ENCODE results near the gene PRDM7. TPM values are rescaled to one million over a fixed set of nuclear protein-coding genes. Genes with fewer than 3 reads are reported as not detected.

The PRDM7 gene
- total RNA-seq, 1 experiment from 2014 or later: not detected

DNA sequence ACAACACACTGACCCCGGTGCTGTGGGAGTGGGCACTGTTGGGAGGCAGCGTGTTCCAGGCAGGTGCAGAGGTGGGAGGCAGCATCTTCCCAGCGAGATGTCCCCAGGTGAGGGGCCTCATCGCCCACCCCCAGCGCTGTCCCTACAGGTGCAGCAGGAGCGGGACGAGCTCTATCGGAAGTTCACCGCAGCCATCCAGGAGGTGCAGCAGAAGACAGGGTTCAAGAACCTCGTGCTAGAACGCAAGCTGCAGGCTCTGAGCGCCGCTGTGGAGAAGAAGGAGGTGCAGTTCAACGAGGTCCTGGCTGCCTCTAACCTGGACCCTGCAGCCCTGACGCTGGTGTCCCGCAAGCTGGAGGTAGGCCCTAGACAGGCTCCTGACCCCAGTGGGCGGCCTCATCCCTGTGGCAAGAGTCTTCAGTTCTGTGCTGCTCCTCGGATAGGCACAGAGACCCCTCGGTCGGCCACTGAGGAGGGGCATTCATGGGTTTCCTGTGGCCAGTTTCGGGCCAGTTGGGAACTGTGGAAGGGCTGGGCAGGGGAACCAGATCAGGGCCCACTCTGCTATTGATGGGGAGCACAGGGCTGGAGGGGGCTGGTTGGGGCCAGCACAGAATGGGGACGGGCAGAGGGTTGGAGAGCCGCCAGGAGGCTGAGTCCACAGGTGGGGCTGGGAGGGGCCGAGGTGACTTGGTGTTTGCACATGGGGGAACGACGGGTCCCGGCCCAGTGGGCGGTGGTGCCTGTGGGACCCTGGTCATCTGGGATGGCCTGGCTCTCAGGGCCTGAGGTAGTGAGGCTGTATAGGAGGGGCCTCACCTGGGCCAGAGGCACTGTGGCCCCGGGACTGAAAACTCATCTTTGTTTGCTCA is 36.7 kb downstream of the PRDM7 start:
- POLR2A ChIA-PET (ENCODE audit: unreplicated experiment): no interaction called here
- Histone ChIP-seq H2AFZ (ENCODE audit: low read length) (no peak overlapping the region), H3K27me3 (ENCODE audit: low read length) (no peaks in the 10 kb centered on the region), H3K4me1 (ENCODE audit: insufficient read depth, low read length) (peaks cover 18% of the 10 kb centered on the region), H3K79me2 (ENCODE audit: low read length) (no peaks in the 10 kb centered on the region), H3F3A (ENCODE audit: low read length, unreplicated experiment) (no peaks in the 10 kb centered on the region), H4K20me1 (ENCODE audit: low read length) (peaks cover 4% of the 10 kb centered on the region), H3K9ac (ENCODE audit: low read length) (no peak overlapping the region), H3K27ac (ENCODE audit: low read length) (no peak overlapping the region), H3K9me3 (ENCODE audit: low read length) (no peaks in the 10 kb centered on the region), H3K4me2 (ENCODE audit: low read length) (no peak overlapping the region), H3K4me3 (ENCODE audit: low read length) (no peak overlapping the region), H3K36me3 (ENCODE audit: low read depth, low read length) (no peaks in the 10 kb centered on the region; the same call in 1 of the 2 replicates), H3K9me2 (replicated peaks; ENCODE audit: low read length) (no peaks in the 10 kb centered on the region)
- no TSS peak for BruUV-seq (replicated peaks)
- CTCF ChIA-PET: no interaction called here
- TF ChIP-seq EZH2 (IDR thresholded peaks at IDR 0.05; ENCODE audit: low read length, unreplicated experiment) (no peak), EZH2phosphoT487 (IDR thresholded peaks at IDR 0.05; ENCODE audit: borderline replicate concordance, low read length) (no peak)
- TF ChIP-seq, protein P1, sequence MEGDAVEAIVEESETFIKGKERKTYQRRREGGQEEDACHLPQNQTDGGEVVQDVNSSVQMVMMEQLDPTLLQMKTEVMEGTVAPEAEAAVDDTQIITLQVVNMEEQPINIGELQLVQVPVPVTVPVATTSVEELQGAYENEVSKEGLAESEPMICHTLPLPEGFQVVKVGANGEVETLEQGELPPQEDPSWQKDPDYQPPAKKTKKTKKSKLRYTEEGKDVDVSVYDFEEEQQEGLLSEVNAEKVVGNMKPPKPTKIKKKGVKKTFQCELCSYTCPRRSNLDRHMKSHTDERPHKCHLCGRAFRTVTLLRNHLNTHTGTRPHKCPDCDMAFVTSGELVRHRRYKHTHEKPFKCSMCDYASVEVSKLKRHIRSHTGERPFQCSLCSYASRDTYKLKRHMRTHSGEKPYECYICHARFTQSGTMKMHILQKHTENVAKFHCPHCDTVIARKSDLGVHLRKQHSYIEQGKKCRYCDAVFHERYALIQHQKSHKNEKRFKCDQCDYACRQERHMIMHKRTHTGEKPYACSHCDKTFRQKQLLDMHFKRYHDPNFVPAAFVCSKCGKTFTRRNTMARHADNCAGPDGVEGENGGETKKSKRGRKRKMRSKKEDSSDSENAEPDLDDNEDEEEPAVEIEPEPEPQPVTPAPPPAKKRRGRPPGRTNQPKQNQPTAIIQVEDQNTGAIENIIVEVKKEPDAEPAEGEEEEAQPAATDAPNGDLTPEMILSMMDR (conservative IDR thresholded peaks at IDR 0.05; ENCODE audit: low read depth, low read length): no peak
- no peak for ATAC-seq
- intact Hi-C loops (cut with micrococcal nuclease): no loop called here
- DNase-seq: no peak

DNA sequence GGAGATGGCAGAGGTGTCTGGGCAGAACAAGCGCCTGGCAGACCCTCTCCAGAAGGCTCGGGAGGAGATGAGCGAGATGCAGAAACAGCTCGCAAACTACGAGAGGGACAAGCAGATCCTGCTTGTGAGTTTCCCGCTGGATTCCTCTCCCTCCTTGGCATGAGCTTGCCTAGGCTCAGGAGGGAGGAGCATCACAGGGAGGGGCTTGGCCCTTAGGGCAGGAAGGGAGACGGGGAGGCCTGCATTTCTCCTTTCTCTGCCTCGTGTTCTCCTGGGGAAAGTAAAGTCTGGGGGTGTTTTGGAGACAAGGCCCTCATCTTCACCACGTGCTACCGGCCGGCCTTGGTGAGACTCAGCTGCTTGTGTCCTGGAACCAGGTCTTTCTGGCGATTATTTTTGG is 39.9 kb downstream of the PRDM7 start:
- Histone ChIP-seq H3K79me2 (ENCODE audit: low read length) (no peaks in the 10 kb centered on the region), H3K9ac (ENCODE audit: low read length) (no peak overlapping the region), H3F3A (ENCODE audit: low read length, unreplicated experiment) (no peaks in the 10 kb centered on the region), H3K4me1 (ENCODE audit: insufficient read depth, low read length) (no peaks in the 10 kb centered on the region), H3K4me2 (ENCODE audit: low read length) (no peak overlapping the region), H3K9me3 (ENCODE audit: low read length) (no peaks in the 10 kb centered on the region), H2AFZ (ENCODE audit: low read length) (no peak overlapping the region), H3K9me2 (replicated peaks; ENCODE audit: low read length) (no peaks in the 10 kb centered on the region), H3K36me3 (ENCODE audit: low read depth, low read length) (no peaks in the 10 kb centered on the region; the same call in 1 of the 2 replicates), H3K4me3 (ENCODE audit: low read length) (no peak overlapping the region), H3K27ac (ENCODE audit: low read length) (no peak overlapping the region), H3K27me3 (ENCODE audit: low read length) (no peaks in the 10 kb centered on the region), H4K20me1 (ENCODE audit: low read length) (no peaks in the 10 kb centered on the region)
- ChIA-PET POLR2A (ENCODE audit: unreplicated experiment) (no interaction called here), CTCF (no interaction called here)
- no peak for DNase-seq
- no peak for ATAC-seq
- intact Hi-C loops (cut with micrococcal nuclease): no loop called here
- TF ChIP-seq, protein P1 (conservative IDR thresholded peaks at IDR 0.05; ENCODE audit: low read depth, low read length): no peak
- TF ChIP-seq EZH2phosphoT487 (IDR thresholded peaks at IDR 0.05; ENCODE audit: borderline replicate concordance, low read length) (no peak), EZH2 (IDR thresholded peaks at IDR 0.05; ENCODE audit: low read length, unreplicated experiment) (no peak)
- no TSS peak for BruUV-seq (replicated peaks)

DNA sequence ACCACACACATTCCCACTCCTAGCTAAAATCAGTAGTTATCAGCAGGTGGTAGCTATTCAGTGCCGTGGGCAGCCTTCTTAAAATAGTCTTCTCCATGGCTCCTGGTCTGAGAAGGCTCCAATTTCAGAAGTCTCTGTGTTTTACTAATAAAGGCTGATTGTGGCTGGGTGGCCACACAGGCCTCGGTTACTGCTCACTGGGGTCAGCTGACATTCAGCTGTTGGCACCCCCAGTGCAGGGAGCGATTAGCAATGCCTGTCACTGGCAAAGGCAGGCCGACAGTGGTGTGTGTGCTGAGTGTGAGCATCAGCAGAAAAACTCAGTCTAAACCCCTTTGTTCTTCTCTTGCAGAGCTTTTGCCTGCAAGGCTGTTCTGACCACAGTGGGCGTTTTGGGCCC is 41.2 kb downstream of the PRDM7 start:
- ATAC-seq (no peak), DNase-seq (no peak)
- H3K4me1 ChIP-seq (ENCODE audit: insufficient read depth, low read length): no peaks in the 10 kb centered on the region
- intact Hi-C loops (cut with micrococcal nuclease): no loop called here
- POLR2A ChIA-PET (ENCODE audit: unreplicated experiment): no interaction called here
- no peak overlapping the region for H3K27ac ChIP-seq (ENCODE audit: low read length)
- H3K79me2 ChIP-seq (ENCODE audit: low read length): no peaks in the 10 kb centered on the region
- H3K4me3 ChIP-seq (ENCODE audit: low read length): no peak overlapping the region
- no peaks in the 10 kb centered on the region for H3F3A ChIP-seq (ENCODE audit: low read length, unreplicated experiment)
- H4K20me1 ChIP-seq (ENCODE audit: low read length): no peaks in the 10 kb centered on the region
- H3K36me3 ChIP-seq (ENCODE audit: low read depth, low read length): peaks cover 10% of the 10 kb centered on the region; the same call in 1 of the 2 replicates
- TF ChIP-seq, protein P1 (conservative IDR thresholded peaks at IDR 0.05; ENCODE audit: low read depth, low read length): no peak
- TF ChIP-seq EZH2phosphoT487 (IDR thresholded peaks at IDR 0.05; ENCODE audit: borderline replicate concordance, low read length) (no peak), EZH2 (IDR thresholded peaks at IDR 0.05; ENCODE audit: low read length, unreplicated experiment) (no peak)
- no peak overlapping the region for H3K4me2 ChIP-seq (ENCODE audit: low read length)
- CTCF ChIA-PET: no interaction called here
- H3K27me3 ChIP-seq (ENCODE audit: low read length): no peaks in the 10 kb centered on the region
- H3K9me3 ChIP-seq (ENCODE audit: low read length): no peaks in the 10 kb centered on the region
- H3K9me2 ChIP-seq (replicated peaks; ENCODE audit: low read length): no peaks in the 10 kb centered on the region
- H3K9ac ChIP-seq (ENCODE audit: low read length): no peak overlapping the region
- no peak overlapping the region for H2AFZ ChIP-seq (ENCODE audit: low read length)
- no TSS peak for BruUV-seq (replicated peaks)
